ENCODE data around the gene MYO5A.

DNA sequence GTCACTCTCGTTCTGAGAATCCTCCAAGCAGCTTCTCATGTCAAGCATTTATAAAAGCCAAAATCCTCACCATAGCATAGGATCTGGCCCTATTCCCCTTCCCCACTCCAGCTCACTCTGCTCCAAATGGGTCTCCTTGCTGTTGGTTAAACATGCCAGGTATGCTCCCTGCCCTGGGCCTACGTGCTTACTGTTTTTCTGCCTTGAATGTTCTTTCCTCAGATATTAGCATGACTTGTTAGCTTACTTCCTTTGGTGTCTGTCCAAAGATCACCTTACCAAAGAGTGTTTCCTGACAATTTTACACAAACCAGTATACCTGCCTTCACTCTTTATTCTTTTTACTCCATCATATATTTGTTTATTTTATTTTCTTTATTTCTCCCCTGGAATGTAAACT, 200.0 kb downstream of the MYO5A start:
- TF ChIP-seq, protein P1, sequence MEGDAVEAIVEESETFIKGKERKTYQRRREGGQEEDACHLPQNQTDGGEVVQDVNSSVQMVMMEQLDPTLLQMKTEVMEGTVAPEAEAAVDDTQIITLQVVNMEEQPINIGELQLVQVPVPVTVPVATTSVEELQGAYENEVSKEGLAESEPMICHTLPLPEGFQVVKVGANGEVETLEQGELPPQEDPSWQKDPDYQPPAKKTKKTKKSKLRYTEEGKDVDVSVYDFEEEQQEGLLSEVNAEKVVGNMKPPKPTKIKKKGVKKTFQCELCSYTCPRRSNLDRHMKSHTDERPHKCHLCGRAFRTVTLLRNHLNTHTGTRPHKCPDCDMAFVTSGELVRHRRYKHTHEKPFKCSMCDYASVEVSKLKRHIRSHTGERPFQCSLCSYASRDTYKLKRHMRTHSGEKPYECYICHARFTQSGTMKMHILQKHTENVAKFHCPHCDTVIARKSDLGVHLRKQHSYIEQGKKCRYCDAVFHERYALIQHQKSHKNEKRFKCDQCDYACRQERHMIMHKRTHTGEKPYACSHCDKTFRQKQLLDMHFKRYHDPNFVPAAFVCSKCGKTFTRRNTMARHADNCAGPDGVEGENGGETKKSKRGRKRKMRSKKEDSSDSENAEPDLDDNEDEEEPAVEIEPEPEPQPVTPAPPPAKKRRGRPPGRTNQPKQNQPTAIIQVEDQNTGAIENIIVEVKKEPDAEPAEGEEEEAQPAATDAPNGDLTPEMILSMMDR (IDR thresholded peaks at IDR 0.05): no peak
- no peak for TF ChIP-seq EZH2 (IDR thresholded peaks at IDR 0.05; ENCODE audit: borderline replicate concordance, insufficient read depth, low read depth, low read length, poor library complexity, severe bottlenecking)

All from B cell (primary cell).